Measurements from ENCODE around the gene SLC39A3. TPM values are rescaled to one million over a fixed set of nuclear protein-coding genes. Genes with fewer than 3 reads are reported as not detected.

SLC39A3 gene
- total RNA-seq, 1 donor from 2014 or later: 59.6 TPM

GRCh38 chr19:2755811-2756210, 16.0 kb upstream of the SLC39A3 start:
- DNase-seq (ENCODE audit: low read depth): no peak
- H3K4me3 ChIP-seq (ENCODE audit: low read depth, low read length): no peak overlapping the region
- H3K27me3 ChIP-seq (ENCODE audit: control insufficient read depth, insufficient read depth, low read length): no peaks in the 10 kb centered on the region
- no peak for TF ChIP-seq CTCF (IDR thresholded peaks at IDR 0.05; ENCODE audit: insufficient read depth, low read length, poor library complexity, severe bottlenecking)
- peaks cover 1% of the 10 kb centered on the region for H3K36me3 ChIP-seq (ENCODE audit: control insufficient read depth, insufficient read depth, low read length)

- no peak for DNase-seq (ENCODE audit: low read depth)
- H3K4me3 ChIP-seq (ENCODE audit: low read depth, low read length): no peak overlapping the region
- peaks cover 1% of the 10 kb centered on the region for H3K36me3 ChIP-seq (ENCODE audit: control insufficient read depth, insufficient read depth, low read length)
- no peak for TF ChIP-seq CTCF (IDR thresholded peaks at IDR 0.05; ENCODE audit: insufficient read depth, low read length, poor library complexity, severe bottlenecking)
- H3K27me3 ChIP-seq (ENCODE audit: control insufficient read depth, insufficient read depth, low read length): no peaks in the 10 kb centered on the region
Measured at GRCh38 chr19:2755448-2755705, 15.6 kb upstream of the SLC39A3 start.

- peaks cover 1% of the 10 kb centered on the region for H3K36me3 ChIP-seq (ENCODE audit: control insufficient read depth, insufficient read depth, low read length)
- no peak overlapping the region for H3K4me3 ChIP-seq (ENCODE audit: low read depth, low read length)
- DNase-seq (ENCODE audit: low read depth): no peak
- H3K27me3 ChIP-seq (ENCODE audit: control insufficient read depth, insufficient read depth, low read length): no peaks in the 10 kb centered on the region
- TF ChIP-seq CTCF (IDR thresholded peaks at IDR 0.05; ENCODE audit: insufficient read depth, low read length, poor library complexity, severe bottlenecking): no peak
Measured at GRCh38 chr19:2754659-2755447, 15.0 kb upstream of the SLC39A3 start.

GRCh38 chr19:2751438-2751830, 11.6 kb upstream of the SLC39A3 start:
- Histone ChIP-seq H3K27me3 (ENCODE audit: control insufficient read depth, insufficient read depth, low read length) (peaks cover 3% of the 10 kb centered on the region), H3K36me3 (ENCODE audit: control insufficient read depth, insufficient read depth, low read length) (peaks cover 1% of the 10 kb centered on the region), H3K4me3 (ENCODE audit: low read depth, low read length) (no peak overlapping the region)
- no peak for TF ChIP-seq CTCF (IDR thresholded peaks at IDR 0.05; ENCODE audit: insufficient read depth, low read length, poor library complexity, severe bottlenecking)
- DNase-seq (ENCODE audit: low read depth): no peak

- peaks cover 1% of the 10 kb centered on the region for H3K36me3 ChIP-seq (ENCODE audit: control insufficient read depth, insufficient read depth, low read length)
- no peak for TF ChIP-seq CTCF (IDR thresholded peaks at IDR 0.05; ENCODE audit: insufficient read depth, low read length, poor library complexity, severe bottlenecking)
- peaks cover 3% of the 10 kb centered on the region for H3K27me3 ChIP-seq (ENCODE audit: control insufficient read depth, insufficient read depth, low read length)
- no peak for DNase-seq (ENCODE audit: low read depth)
- H3K4me3 ChIP-seq (ENCODE audit: low read depth, low read length): no peak overlapping the region
Measured at GRCh38 chr19:2750808-2751437, 11.1 kb upstream of the SLC39A3 start.

GRCh38 chr19:2747349-2747748, 7.5 kb upstream of the SLC39A3 start:
- H3K36me3 ChIP-seq (ENCODE audit: control insufficient read depth, insufficient read depth, low read length): no peaks in the 10 kb centered on the region
- DNase-seq (ENCODE audit: low read depth): no peak
- TF ChIP-seq CTCF (IDR thresholded peaks at IDR 0.05; ENCODE audit: insufficient read depth, low read length, poor library complexity, severe bottlenecking): no peak

More at GRCh38 chr19:2747349-2747748, 7.5 kb upstream of the SLC39A3 start:
- Histone ChIP-seq H3K4me3 (ENCODE audit: low read depth, low read length) (no peak overlapping the region), H3K27me3 (ENCODE audit: control insufficient read depth, insufficient read depth, low read length) (peaks cover 3% of the 10 kb centered on the region)

Measured in kidney epithelial cell (primary cell).